Effector CD4-positive, alpha-beta T cell (primary cell): Measurements from ENCODE around the gene NOL7.
A peak's percentile ranks its signal among the peaks of the same experiment; 100 is the strongest.

ENCODE experiments used
- DNase-seq: peaks from one replicate; pipeline ENCODE4 v3.0.0-alpha.2; 2020

The NOL7 gene

DNA sequence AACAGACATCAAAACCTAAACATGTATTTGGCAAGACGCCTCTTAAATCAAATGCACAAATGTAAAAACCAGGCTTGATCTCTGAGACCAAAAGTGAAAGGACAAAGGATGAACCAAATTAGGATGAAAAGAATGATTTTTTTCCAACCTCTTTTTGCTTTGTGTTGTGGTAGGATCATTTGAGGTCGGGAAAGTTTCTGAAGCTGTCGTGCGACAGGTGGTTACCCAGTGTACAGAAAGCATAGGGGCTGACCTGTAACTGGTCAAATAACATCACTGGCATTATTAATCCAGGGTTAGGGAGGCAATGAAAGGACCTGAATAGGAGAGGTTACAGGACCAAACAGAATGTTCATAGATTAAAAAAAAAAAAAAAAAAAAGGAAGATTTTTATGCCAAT is 18.1 kb upstream of the NOL7 start:
- no peak for DNase-seq

DNA sequence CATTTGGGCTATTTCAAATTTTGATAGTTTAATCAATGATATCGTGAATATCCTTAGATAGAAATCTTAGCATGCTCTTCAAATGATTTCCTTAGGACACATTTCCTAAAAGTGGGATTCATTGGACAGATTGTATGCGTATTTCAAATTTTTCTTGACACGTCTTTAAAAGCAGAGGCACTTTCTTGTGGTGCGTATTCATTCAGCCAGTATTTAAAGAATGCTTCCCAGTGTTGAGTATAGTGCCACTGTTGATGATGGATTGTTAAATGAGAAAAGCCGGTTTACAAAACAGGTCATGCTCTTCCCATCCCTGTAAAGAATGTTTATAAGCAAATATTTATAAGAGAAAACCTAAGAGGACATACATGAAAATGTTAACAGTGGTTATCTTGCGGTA is 15.1 kb upstream of the NOL7 start:
- DNase-seq = no peak

DNA sequence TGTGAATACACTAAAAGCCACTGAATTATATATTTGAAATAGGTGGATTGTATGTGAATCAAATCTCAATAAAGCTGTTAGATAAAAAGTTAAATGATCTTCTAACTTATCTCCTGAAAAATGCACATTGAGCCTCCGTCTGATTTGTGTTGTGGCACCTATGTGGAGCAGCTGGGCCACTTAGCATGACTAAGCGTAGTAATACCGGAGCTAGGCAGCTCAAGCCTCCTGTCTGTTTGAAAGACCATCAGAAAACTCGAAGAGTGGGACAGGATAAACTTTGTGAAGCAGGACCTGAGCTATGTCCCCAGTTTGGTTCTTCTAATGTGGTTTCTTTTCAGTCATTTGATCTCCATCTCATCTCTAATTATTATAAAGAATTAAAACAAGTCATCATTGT is 11.0 kb upstream of the NOL7 start:
- no peak for DNase-seq

DNA sequence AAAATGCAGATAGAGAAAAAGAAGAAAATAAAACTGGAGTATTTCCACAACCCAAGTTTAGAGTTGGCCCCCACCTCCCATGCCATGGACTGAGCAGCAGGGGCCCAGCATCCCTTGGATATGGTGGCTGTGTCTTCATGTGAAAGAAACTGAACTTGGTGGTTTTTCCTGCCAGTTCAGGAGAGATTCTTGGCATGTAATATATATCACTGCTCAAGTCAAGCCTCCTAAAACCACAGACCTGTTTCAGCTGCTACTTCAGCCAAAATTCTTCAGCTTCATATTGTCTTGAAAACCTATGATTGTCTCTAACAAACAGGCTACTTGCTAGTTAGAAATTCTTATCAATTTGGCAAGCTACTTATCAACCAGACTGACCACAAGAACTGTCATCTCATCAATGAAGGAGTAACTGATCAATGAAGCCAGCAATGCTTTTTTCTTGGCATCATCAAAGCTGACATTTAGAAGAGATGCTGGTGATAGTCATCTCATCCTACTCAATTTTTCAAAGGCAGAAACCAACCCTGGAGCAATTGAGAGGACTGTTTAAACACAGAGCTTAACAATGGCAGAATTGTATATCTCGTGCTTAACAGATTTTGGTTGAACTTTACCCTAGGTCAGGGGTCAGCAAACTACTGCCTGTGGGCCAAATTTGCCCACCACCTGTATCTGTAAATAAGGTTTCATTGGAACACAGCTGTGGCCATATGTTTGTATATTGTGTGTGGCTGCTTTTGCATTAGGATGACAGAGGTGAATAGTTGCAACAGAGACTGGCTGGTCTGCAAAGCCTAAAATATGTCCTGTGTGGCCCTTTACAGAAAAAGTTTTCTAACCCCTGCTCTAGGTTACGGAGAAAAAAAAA is 10.4 kb upstream of the NOL7 start:
- DNase-seq = no peak

DNA sequence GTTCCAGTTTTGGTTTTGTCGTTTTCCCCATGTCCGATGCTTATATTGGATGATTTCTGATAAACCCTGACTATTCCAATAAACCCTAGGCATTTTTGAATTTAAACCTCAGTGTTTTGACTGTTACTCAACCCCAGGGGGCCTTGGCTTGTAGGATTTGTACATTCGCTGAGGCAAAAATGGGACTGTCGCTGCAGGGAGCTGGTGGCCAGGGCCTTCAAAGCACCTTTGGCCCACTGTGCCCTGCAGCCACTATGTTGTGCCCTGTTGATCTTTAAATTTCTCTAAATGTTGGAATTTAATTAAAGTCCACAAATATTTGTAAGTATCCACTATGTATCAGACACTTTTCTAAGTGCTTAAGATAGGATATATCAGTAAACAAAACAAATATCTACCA is 9.5 kb upstream of the NOL7 start:
- no peak for DNase-seq

DNA sequence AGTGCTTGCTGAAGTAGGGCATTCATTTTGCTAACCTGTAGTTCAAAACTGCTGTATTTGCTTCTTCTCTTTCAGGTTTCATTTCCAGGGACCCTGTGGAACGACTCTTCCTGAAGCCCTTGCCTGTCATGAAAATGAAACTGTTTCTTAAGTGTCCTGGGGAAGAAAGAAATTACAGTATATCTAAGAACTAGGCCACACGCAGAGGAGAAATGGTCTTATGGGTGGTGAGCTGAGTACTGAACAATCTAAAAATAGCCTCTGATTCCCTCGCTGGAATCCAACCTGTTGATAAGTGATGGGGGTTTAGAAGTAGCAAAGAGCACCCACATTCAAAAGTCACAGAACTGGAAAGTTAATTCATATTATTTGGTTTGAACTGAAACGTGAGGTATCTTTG is 3.4 kb upstream of the NOL7 start:
- no peak for DNase-seq

DNA sequence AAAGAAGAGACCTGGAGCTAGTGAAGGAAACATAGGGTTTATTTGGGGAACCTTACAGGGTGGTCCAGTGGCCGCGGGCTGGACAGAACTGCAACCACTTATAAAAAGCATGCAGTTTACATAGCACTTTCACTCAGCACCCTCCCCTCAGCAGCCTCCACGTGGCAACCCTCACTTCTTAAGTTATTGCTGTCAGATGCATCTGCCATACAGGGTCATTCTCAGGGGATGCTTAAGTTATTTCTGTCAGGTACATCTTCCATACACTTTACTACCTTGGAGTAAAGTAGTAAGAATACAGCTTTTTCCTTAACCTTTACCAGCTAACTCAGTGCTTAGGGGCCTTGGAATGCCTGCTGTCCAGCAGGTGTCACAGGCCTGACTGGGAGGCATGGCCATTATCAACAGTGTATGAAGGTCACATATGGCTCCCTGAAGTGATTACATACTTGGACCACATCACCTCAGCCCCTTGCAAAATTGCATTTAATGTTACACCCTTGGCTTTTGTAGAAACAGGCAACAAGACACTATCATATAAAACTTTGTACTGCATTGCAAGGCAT is 2.0 kb upstream of the NOL7 start:
- no peak for DNase-seq

DNA sequence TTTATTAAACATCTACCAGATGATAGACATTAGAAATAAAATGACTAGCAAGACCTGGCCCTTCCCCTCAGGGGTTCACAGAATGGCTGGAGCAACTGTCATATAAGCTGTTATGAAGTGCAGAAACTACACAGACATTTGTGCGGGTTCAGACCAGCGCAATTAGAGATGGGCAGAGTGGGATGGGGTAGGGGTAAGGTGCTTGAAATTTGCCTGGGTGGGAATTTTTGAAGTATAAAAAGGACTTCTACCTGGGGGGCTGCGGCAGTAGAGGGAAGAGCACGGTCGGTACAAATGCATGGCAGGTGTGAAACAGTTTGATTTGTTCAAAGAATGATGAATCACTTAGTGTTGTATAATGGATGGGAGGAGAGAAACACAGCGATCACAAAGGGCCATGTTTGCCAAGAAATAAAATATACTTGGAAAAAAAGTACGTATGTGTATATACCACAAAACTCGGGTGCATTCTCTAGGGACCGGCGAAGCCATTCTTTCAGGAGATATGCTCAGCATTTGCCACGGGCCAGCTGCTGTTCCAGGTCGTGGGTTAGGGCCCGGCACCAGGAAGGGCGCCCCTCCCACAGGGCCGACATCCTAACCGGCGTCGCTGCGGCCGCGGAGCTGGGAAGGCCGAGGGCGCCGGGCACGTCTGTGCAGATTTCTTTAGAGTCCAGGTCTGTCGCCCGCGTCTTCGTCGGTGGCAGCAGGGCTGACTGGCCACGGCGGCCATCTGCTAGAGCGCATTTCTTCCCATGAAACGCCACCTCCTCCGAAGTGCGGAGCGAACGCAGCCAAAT is 809 bp upstream of the NOL7 start:
- peak; percentile 15 for DNase-seq

DNA sequence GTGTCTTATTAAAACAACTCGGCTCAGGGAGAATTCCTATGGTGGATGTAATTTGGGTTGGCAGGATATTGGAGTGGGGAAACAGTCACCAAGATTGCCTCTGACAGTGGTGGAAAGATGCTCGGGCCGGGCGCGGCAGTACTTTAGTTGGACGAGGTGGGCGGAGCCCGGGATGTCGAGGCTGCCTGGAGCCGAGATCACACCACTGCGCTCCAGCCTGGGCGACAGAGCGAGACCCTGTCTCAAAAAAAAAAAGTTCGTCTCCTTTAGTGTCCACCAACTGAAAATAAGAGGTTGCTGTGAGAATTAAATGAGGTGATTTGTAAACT is 621 bp downstream of the NOL7 start:
- peak; percentile 37 for DNase-seq

DNA sequence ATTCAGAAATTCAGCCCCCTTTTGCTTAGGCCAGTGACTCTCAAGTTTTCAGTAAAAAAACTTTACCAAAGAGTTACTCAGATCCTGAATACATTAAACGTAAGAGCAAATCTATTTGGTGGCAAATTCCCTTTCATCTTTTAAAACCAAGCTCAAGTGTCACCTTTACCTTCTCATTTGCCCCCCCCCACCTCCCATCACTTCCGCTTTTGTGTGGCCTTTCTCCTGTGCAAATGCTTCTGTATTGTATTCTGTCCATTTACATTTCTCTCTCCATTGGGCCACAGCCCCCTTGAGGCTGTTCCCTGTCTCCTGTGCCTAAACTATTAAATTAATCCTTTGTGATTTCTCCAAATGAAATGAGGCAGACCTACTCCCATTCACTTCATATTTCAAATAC is 1.9 kb downstream of the NOL7 start:
- DNase-seq = no peak

DNA sequence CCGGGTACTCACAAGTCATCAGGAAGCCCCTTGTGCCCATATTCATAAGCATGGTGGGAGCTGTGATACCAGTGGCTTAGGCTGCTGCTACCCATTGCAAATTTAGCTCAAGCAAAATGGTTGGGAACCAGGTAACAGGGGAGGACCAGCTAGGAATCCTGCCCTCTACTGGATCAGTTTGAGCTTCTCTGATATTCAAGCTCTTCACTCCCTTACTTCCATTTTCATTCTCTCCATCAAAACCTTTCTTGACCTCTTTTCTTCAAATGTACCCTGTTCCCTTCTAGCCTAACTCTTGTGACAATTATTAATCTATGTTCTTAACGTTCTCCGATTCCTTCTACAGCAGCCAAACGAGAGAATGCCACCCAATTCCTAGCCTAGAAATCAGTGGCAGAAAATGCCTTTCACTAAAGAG is 9.7 kb downstream of the NOL7 start:
- DNase-seq = peak; percentile 6

DNA sequence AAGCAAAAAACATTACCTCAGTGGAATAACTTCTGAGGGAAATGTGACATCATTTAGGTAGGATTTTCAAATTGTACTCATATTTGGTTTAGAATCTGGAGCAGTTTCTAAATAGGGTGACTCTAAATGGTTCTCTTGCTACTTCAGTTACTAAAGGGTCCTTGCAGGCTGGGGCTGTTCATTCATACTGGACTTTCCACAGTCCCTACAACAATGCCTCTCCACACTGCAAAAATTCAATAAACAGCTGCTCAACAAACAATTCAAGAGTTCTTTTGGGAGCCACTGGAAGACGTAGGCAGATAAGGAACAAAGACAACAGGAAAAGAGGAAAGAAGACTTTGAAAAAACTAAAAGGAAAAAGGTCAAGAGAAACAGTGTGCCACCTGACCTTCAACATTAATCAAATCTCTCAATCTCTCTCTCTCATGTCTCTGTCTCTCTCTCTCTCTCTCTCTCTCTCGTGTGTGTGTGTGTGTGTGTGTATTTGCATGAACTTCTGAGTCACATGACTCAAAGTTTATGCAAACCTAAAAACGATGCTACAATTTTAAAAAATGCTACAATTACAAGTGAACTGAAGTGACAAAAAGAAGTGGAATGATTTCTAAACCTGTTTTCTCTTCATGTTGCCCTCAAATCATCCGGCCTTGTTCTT is 14.5 kb downstream of the NOL7 start:
- no peak for DNase-seq

DNA sequence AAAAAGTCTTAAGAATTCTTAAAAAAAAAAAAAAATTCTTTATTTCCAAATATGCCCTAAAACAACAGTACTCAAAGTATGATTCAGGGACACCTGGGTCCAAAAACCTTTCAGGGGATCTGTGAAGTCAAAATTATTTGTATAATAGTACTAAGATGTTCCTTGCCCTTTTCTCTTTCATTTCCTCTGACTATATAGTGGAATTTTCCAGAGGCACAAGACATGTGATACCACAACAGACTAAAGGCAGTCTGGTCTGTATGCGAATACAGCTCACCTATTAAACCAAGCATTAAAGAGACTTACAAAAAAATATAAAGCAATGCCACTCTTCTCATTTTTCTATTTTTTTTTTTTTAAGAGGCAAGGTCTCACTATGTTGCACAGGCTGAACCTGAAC is 15.4 kb downstream of the NOL7 start:
- DNase-seq = no peak

DNA sequence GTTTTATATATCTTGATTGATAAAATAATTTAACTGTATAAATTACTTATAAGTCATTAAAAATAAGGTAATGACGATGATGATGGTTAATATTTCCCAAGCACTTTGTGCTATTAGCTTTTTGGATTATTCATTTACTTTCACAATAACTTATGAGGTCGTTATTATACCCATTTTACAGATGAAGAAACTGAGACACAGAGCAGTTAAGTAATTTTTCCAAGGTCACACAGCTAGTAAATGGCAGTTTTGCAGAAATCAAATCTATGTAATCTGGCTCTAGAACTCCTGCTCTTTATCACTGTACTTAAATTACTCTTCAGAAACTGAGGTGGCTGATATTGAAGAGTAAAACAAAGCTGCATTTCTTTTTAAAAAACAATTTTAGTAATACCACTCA is 18.2 kb downstream of the NOL7 start:
- DNase-seq = no peak

DNA sequence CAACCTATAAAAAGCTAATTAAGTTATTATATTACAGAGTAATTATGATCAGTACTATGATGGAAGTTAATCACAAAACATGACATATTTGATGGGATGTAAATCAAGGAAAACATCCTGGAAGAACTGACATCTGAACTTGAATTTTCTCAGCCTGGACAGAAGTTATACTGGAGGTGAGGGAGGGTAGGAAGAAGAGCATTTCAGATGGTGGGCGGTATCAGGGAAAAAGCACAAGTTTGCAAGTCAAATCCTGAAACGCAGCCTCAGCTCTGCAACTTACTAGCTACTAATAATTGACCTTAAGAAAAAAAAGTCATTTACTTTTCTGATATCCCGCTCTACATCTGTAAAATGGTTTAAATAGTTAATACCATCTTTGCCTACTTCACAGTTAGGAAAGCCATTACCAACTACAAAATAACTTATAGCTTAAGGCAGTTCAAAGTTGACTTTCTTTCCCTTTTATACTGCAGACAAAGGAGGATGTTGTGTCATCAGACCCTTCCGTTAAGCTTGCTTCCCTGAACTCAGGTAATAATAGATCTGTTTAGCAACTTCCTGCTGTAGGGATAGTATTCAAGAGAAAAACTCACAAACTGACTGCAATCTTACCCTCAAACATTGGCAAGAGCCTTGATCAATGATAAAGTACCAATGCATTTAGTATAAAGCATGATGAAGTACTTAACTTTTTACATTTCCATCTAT is 21.0 kb downstream of the NOL7 start:
- no peak for DNase-seq

DNA sequence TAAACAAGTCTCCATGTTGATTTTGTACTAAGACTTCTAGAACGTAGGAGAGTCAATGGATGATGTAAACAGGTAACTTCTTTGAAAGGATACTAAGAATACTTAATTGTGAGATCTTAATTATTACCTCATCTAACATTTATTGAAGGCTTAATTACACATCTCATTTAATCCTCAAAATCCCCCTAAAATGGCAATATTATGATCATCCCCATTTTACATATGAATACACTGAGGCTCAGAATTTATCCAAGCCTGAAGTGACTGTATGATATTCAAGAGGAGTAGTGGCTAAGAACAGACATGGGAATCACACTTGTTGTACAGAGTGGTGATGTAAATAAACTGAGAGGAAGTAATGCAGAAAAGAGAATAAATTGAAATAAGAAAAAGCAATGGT is 22.9 kb downstream of the NOL7 start:
- no peak for DNase-seq

DNA sequence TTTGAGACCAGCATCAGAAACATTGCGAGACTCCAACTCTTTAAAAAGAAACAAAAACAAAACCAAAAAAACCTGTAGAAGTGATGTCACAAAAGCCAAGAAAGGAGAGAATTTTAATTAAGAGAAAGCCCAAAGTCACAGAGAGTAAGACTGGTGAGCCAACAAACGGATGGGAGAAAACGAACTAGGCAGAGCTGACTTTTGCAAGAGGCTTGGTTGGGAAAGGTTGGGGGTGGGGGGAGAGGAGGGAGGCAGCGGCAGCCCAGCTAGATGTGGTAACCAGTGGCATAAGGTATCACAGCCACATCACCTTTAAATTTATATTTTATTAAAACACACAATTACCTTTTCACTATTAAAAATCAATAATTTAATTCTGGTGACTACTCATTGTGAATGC is 23.5 kb downstream of the NOL7 start:
- DNase-seq = no peak

DNA sequence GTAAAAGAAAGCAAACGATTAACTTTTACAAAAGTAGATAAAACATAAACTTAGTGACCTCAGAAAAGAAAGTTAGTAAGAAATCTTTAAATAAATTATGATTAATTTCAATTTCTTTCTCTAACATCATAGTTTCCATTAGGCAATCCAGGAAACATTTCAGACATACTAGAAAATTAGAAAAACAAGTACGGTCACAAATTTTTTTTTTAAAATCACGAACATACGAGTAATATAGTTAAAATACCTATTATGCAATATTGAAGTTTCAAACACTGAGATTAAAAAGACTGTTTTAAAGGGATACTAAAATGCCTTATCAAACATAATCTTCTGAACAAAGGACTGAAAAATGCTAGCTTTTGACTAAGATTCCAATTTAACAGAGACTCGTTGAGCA is 26.2 kb downstream of the NOL7 start:
- no peak for DNase-seq

DNA sequence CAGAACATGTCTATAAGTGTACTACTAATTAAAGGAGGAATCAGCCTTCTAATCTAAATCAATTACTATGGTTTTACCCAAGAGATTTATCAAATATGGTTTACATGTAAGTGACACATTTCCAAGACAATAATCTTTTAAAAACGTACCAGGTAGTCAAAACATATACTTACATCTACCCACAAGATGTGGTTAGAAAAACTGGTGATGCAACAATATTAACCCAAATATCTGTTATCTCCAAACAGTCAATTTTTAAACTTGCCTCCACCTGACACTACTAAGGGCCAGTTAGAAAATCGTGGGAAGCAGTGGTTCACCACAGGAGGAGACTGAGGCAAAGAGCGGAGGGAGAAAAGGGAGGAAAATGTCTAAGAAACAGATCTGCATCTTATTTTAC is 28.0 kb downstream of the NOL7 start:
- DNase-seq = no peak

DNA sequence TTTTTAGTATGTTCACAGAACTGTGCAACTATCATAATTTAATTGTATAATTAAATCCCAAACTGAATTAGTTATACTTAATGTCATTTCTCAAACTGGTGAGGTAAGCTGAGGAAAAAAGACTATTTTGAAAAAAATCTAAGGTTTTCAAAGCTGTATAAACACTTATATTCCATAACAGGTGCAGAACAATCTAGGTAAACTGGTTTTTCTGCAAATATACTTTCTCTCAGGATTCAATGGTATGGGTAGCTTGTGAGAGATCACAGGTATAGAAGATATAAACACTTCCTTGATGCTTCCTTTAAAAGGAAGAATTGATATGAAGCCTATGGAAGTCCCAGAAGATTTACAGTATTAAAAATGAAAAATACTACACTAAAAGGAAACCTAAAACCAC is 33.7 kb downstream of the NOL7 start:
- DNase-seq = no peak

DNA sequence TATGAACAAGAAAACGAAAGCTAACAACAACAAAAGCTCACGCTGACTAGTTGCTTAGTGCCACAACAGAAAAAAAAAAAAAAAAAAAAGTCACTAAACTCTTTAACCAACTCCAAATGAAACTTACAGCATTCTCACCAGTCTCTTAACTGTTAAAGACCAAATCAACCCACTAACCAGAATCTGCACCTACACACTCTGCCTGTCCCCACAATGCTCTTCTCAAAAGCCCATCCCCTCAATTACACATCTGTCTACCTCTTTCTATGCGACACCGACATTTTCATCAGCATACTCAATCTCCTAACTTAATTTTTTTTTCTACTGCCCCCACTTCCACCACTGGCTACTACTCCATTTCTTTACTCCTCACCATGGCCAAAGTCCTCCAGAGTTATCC is 34.3 kb downstream of the NOL7 start:
- DNase-seq = no peak

DNA sequence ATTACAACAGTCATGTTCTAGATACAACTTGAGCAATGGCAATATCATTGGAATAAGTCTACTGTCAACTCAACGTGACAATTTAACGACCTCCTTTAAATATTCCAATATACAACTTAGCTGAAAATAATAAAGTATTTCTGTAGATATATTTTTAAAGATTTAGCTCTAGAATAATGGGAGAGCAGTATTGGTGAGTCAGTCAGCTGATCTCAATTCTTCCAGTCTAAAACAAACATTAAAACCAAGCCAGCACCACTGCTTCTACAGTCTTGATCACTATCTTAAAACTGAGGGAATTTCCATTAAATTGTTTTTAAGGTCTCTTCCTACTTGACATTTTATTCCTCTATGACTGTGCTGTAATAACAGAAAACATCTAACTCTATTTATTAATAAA is 38.2 kb downstream of the NOL7 start:
- no peak for DNase-seq

DNA sequence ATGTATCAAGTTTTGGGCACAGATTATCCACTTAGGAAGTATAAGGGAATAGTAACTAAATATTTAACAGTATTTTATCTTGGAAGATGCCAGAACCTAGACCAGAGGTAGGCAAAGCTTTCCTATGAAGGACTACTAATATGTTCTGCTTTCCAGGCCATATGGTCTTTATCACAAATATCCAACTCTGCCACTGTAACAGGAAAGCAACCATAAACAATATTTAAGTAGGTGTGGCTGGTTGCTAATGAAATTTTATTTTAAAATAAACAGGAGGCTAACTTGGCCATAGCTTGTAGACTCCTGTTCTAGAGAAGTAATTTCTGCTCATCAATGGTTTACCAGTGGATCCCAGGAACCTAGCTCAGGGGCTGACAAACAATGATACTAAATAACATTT is 39.4 kb downstream of the NOL7 start:
- DNase-seq = no peak
